HepG2 (cell line): ENCODE data around the gene COX14. TPM values are rescaled to one million over a fixed set of nuclear protein-coding genes. Genes with fewer than 3 reads are reported as not detected.

Source experiments
- ADNP ChIP-seq: sonication (generic); formaldehyde crosslinking; IDR thresholded peaks from 2 replicates; pipeline ENCODE4 v1.4.0; 2020; ENCODE audit warnings: missing genetic modification reagents
- CBX5 ChIP-seq: sonication (generic); formaldehyde crosslinking; IDR thresholded peaks from 2 replicates; pipeline ENCODE4 v1.4.0; 2020; ENCODE audit warnings: missing genetic modification reagents, borderline replicate concordance
- CENPX ChIP-seq: sonication (generic); formaldehyde crosslinking; IDR thresholded peaks from 2 replicates; pipeline ENCODE4 v1.9.0; 2021; ENCODE audit warnings: mild to moderate bottlenecking, missing genetic modification reagents, moderate library complexity
- GABPA ChIP-seq, 2 experiments: IDR thresholded peaks; 2 replicates each; pipeline ENCODE4 v1.6.1; 2011 to 2016; ENCODE audit warnings: low read depth in 2 of 2, low read length in 1 of 2, missing biosample characterization in 1 of 2, missing genetic modification characterization in 1 of 2
- KLF11 ChIP-seq: IDR thresholded peaks from 2 replicates; pipeline ENCODE4 v1.6.1; 2016; ENCODE audit warnings: missing compliant biosample characterization
- RCOR2 ChIP-seq: IDR thresholded peaks from 2 replicates; pipeline ENCODE4 v1.6.1; 2016; ENCODE audit warnings: missing biosample characterization, missing genetic modification reagents
- REPIN1 ChIP-seq: sonication (generic); formaldehyde crosslinking; IDR thresholded peaks from 2 replicates; pipeline ENCODE4 v1.8.0; 2022; ENCODE audit warnings: missing genetic modification reagents, low read depth, mild to moderate bottlenecking, borderline replicate concordance
- RFX5 ChIP-seq: IDR thresholded peaks from 2 replicates; pipeline ENCODE4 v1.6.1; 2011; ENCODE audit warnings: low read depth, low read length, improper control_type of control experiment
- RFXANK ChIP-seq: IDR thresholded peaks from 2 replicates; pipeline ENCODE4 v1.6.1; 2016
- SAP130 ChIP-seq: IDR thresholded peaks from 2 replicates; pipeline ENCODE4 v1.6.1; 2016; ENCODE audit warnings: low read depth
- SRSF4 ChIP-seq: fragments of 200-400 bp; formaldehyde crosslinking; IDR thresholded peaks from one replicate; pipeline ENCODE4 v1.6.1; 2018; ENCODE audit warnings: mild to moderate bottlenecking, low read depth, low read length, moderate library complexity; ENCODE audit not compliant: poor library complexity, severe bottlenecking
- SRSF9 ChIP-seq: fragments of 200-400 bp; formaldehyde crosslinking; IDR thresholded peaks from 2 replicates; pipeline ENCODE4 v1.6.1; 2018; ENCODE audit warnings: borderline replicate concordance, mild to moderate bottlenecking, low read depth, low read length; ENCODE audit not compliant: insufficient read depth, poor library complexity, severe bottlenecking
- ZBTB1 ChIP-seq: sonication (generic); formaldehyde crosslinking; IDR thresholded peaks from 2 replicates; pipeline ENCODE4 v1.4.0; 2020; ENCODE audit warnings: missing genetic modification reagents, borderline replicate concordance
- ZBTB38 ChIP-seq: sonication (generic); formaldehyde crosslinking; IDR thresholded peaks from 2 replicates; pipeline ENCODE4 v1.5.1; 2020; ENCODE audit warnings: mild to moderate bottlenecking, missing genetic modification reagents
- ZFP41 ChIP-seq: sonication (generic); formaldehyde crosslinking; IDR thresholded peaks from 2 replicates; pipeline ENCODE4 v1.4.0; 2020; ENCODE audit warnings: mild to moderate bottlenecking, missing genetic modification reagents, borderline replicate concordance
- ZNF256 ChIP-seq: sonication (generic); formaldehyde crosslinking; conservative IDR thresholded peaks from 2 replicates; pipeline ENCODE4 v1.4.0; 2020; ENCODE audit warnings: missing genetic modification reagents
- ZNF572 ChIP-seq: sonication (generic); formaldehyde crosslinking; IDR thresholded peaks from 2 replicates; pipeline ENCODE4 v1.5.1; 2020; ENCODE audit warnings: mild to moderate bottlenecking, missing genetic modification reagents
- ZNF644 ChIP-seq: IDR thresholded peaks from 2 replicates; pipeline ENCODE4 v1.6.1; 2016; ENCODE audit warnings: low read depth
- ZNF75D ChIP-seq: sonication (generic); formaldehyde crosslinking; IDR thresholded peaks from 2 replicates; pipeline ENCODE4 v1.8.1; 2023; ENCODE audit warnings: missing genetic modification reagents, mild to moderate bottlenecking, borderline replicate concordance
- ZSCAN21 ChIP-seq: sonication (generic); formaldehyde crosslinking; IDR thresholded peaks from 2 replicates; pipeline ENCODE4 v1.8.0; 2022; ENCODE audit warnings: mild to moderate bottlenecking, missing genetic modification reagents, moderate library complexity, borderline replicate concordance
- ZSCAN29 ChIP-seq: sonication (generic); formaldehyde crosslinking; conservative IDR thresholded peaks from 2 replicates; pipeline ENCODE4 v1.4.0; 2020; ENCODE audit warnings: mild to moderate bottlenecking, missing genetic modification reagents
- polyA plus RNA-seq, 8 experiments: library from polyadenylated mRNA; depleted of rRNA in 3 of 8; stranded (reverse) in 7 of 8; unstranded in 1 of 8; fragments of >200 nt; fragmentation: Illumina TruSeq in 4 of 8; extraction: Trizol in 4 of 8; gene quantifications; 2 replicates each; pipeline versions ENCODE4 v1.2.1 to v1.2.3, GENCODE V29; 2011 to 2016; ENCODE audit warnings: low read depth in 4 of 8, missing spikeins in 1 of 8, mixed read lengths in 1 of 8; ENCODE audit not compliant: insufficient read depth in 1 of 8
- total RNA-seq, 5 experiments: library from RNA; depleted of rRNA; stranded (reverse); fragments of >200 nt; fragmentation: Illumina TruSeq; extraction: Trizol; gene quantifications; 2 replicates each; pipeline ENCODE4 v1.2.3, GENCODE V29; 2016; ENCODE audit warnings: low read depth in 1 of 5
- TF ChIP-seq, protein P1 (sequence below): sonication (generic); formaldehyde crosslinking; IDR thresholded peaks from 2 replicates; pipeline ENCODE4 v1.5.0; 2020; ENCODE audit warnings: mild to moderate bottlenecking, low read depth, missing genetic modification reagents, borderline replicate concordance
- TF ChIP-seq, protein P2 (sequence below): sonication (generic); formaldehyde crosslinking; conservative IDR thresholded peaks from 2 replicates; pipeline ENCODE4 v1.4.0; 2020; ENCODE audit warnings: missing genetic modification reagents
- TF ChIP-seq, protein P3 (sequence below): sonication (generic); formaldehyde crosslinking; conservative IDR thresholded peaks from 2 replicates; pipeline ENCODE4 v1.5.0; 2020; ENCODE audit warnings: missing genetic modification reagents
- TF ChIP-seq, protein P4 (sequence below): IDR thresholded peaks from 2 replicates; pipeline ENCODE4 v1.6.1; 2016
- TF ChIP-seq, protein P5 (sequence below): sonication (generic); formaldehyde crosslinking; IDR thresholded peaks from 2 replicates; pipeline ENCODE4 v1.8.0; 2022; ENCODE audit warnings: mild to moderate bottlenecking, missing genetic modification reagents; ENCODE audit not compliant: insufficient replicate concordance

Gene COX14
- total and polyA plus RNA-seq, 2 of the 13 experiments (the other 11 are each of a cell fraction or from before 2014, with no cell fraction given) = 53.0 to 71.6 TPM

DNA sequence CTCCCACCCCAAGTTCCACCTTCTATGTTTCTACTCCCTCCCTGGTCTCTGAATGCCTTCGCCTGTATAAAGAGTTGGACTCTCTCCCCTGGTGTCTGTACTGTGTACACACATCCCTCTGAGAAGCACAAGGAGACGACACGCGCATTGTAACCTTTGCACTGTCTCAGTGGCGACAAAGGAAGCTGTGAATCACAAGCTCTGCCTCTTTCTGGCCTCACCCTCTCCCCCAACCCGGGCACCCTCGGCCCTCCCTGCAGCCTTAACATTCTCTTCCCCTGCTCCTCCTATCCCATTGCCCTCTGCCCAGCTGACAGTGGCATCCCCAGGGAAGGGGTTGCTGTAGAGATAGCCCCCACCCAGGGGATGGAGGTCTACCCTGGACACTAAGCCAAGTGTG lies 29.4 kb upstream of the COX14 start (continued):
- TF ChIP-seq, protein P1, sequence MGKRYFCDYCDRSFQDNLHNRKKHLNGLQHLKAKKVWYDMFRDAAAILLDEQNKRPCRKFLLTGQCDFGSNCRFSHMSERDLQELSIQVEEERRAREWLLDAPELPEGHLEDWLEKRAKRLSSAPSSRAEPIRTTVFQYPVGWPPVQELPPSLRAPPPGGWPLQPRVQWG (CRISPR knock-in tag) = no peak
- TF ChIP-seq GABPA (IDR thresholded peaks at IDR 0.05; ENCODE audit: low read depth, low read length) = no peak
- TF ChIP-seq GABPA (CRISPR knock-in tag; IDR thresholded peaks at IDR 0.05; ENCODE audit: low read depth) = peak; percentile 53; the same call in 1 of the 2 replicates
- TF ChIP-seq ZNF256 = no peak
- 0 out of 2 replicates have a peak, but pooled peaks have one; percentile 16 for TF ChIP-seq RFX5
- TF ChIP-seq SRSF9 = no peak
- no peak for TF ChIP-seq SRSF4
- TF ChIP-seq, protein P2, sequence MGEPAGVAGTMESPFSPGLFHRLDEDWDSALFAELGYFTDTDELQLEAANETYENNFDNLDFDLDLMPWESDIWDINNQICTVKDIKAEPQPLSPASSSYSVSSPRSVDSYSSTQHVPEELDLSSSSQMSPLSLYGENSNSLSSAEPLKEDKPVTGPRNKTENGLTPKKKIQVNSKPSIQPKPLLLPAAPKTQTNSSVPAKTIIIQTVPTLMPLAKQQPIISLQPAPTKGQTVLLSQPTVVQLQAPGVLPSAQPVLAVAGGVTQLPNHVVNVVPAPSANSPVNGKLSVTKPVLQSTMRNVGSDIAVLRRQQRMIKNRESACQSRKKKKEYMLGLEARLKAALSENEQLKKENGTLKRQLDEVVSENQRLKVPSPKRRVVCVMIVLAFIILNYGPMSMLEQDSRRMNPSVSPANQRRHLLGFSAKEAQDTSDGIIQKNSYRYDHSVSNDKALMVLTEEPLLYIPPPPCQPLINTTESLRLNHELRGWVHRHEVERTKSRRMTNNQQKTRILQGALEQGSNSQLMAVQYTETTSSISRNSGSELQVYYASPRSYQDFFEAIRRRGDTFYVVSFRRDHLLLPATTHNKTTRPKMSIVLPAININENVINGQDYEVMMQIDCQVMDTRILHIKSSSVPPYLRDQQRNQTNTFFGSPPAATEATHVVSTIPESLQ (CRISPR knock-in tag) = no peak
- no peak for TF ChIP-seq ZSCAN21 (CRISPR knock-in tag)
- TF ChIP-seq ZBTB38 = no peak
- no peak for TF ChIP-seq CENPX (CRISPR knock-in tag)
- TF ChIP-seq, protein P3, sequence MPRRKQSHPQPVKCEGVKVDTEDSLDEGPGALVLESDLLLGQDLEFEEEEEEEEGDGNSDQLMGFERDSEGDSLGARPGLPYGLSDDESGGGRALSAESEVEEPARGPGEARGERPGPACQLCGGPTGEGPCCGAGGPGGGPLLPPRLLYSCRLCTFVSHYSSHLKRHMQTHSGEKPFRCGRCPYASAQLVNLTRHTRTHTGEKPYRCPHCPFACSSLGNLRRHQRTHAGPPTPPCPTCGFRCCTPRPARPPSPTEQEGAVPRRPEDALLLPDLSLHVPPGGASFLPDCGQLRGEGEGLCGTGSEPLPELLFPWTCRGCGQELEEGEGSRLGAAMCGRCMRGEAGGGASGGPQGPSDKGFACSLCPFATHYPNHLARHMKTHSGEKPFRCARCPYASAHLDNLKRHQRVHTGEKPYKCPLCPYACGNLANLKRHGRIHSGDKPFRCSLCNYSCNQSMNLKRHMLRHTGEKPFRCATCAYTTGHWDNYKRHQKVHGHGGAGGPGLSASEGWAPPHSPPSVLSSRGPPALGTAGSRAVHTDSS (CRISPR knock-in tag) = no peak
- TF ChIP-seq ZFP41 = no peak
- no peak for TF ChIP-seq ZBTB1 (CRISPR knock-in tag)
- TF ChIP-seq RCOR2 (CRISPR knock-in tag) = peak; percentile 60; the same call in 1 of the 2 replicates
- TF ChIP-seq SAP130 (CRISPR knock-in tag) = peak; percentile 86
- TF ChIP-seq RFXANK (CRISPR knock-in tag) = no peak
- 0 out of 2 replicates have a peak, but pooled peaks have one; percentile 41 for TF ChIP-seq ZNF644
- no peak for TF ChIP-seq ZNF572
- TF ChIP-seq, protein P4, sequence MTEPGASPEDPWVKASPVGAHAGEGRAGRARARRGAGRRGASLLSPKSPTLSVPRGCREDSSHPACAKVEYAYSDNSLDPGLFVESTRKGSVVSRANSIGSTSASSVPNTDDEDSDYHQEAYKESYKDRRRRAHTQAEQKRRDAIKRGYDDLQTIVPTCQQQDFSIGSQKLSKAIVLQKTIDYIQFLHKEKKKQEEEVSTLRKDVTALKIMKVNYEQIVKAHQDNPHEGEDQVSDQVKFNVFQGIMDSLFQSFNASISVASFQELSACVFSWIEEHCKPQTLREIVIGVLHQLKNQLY (CRISPR knock-in tag) = 0 out of 2 replicates have a peak, but pooled peaks have one; percentile 42
- TF ChIP-seq ZNF75D (CRISPR knock-in tag) = no peak
- no peak for TF ChIP-seq ZSCAN29 (CRISPR knock-in tag)
- TF ChIP-seq, protein P5, sequence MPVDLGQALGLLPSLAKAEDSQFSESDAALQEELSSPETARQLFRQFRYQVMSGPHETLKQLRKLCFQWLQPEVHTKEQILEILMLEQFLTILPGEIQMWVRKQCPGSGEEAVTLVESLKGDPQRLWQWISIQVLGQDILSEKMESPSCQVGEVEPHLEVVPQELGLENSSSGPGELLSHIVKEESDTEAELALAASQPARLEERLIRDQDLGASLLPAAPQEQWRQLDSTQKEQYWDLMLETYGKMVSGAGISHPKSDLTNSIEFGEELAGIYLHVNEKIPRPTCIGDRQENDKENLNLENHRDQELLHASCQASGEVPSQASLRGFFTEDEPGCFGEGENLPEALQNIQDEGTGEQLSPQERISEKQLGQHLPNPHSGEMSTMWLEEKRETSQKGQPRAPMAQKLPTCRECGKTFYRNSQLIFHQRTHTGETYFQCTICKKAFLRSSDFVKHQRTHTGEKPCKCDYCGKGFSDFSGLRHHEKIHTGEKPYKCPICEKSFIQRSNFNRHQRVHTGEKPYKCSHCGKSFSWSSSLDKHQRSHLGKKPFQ (CRISPR knock-in tag) = no peak
- TF ChIP-seq KLF11 = no peak
- peak; percentile 26; the same call in 1 of the 2 replicates for TF ChIP-seq CBX5 (CRISPR knock-in tag)
- TF ChIP-seq ADNP (CRISPR knock-in tag) = no peak
- TF ChIP-seq REPIN1 (CRISPR knock-in tag) = no peak
